Measurements from ENCODE around the gene IGFL4. TPM values are rescaled to one million over a fixed set of nuclear protein-coding genes. Genes with fewer than 3 reads are reported as not detected.
A peak's percentile ranks its signal among the peaks of the same experiment; 100 is the strongest.
"Not testable (repeated sequence)": the region's sequence is repeated elsewhere in the genome, so short reads cannot be mapped to it uniquely, and the experiment has no call there.

The IGFL4 gene
- polyA plus RNA-seq, 2 donors, result 0.02 to 0.16 TPM

- H3K9me3 ChIP-seq (ENCODE audit: control insufficient read depth in 2 of 2, insufficient read depth in 1 of 2, low read depth in 1 of 2, low read length in 1 of 2); H3K27ac ChIP-seq (ENCODE audit: low read depth in 2 of 2, low read length in 1 of 2); H3K36me3 ChIP-seq (ENCODE audit: control insufficient read depth in 2 of 2, insufficient read depth in 2 of 2, low read length in 1 of 2); H3K27me3 ChIP-seq (ENCODE audit: control insufficient read depth in 1 of 2, insufficient read depth in 2 of 2, low read length in 2 of 2); H3K4me1 ChIP-seq (ENCODE audit: control insufficient read depth in 2 of 2, insufficient read depth in 2 of 2, low read length in 1 of 2); H3K4me3 ChIP-seq (ENCODE audit: low read depth in 1 of 2, low read length in 2 of 2): not testable (repeated sequence)
- WGBS, 2 donors, result 29 to 37% methylated on average over 34 to 43 of the region's 71 CpGs
Observed at GRCh38 chr19:46078573-46079332, 38.0 kb upstream of the IGFL4 start.

GRCh38 chr19:46077815-46078167 is 37.0 kb upstream of the IGFL4 start:
- H3K9me3 ChIP-seq (ENCODE audit: control insufficient read depth in 2 of 2, insufficient read depth in 1 of 2, low read depth in 1 of 2, low read length in 1 of 2), result no peaks in the 10 kb centered on the region
- peak overlapping the region in 1 of 2 donors; percentile 43 for H3K4me3 ChIP-seq (ENCODE audit: low read depth in 1 of 2, low read length in 2 of 2)
- peaks cover 0 to 6% of the 10 kb centered on the region in 2 donors for H3K4me1 ChIP-seq (ENCODE audit: control insufficient read depth in 2 of 2, insufficient read depth in 2 of 2, low read length in 1 of 2)
- no peaks in the 10 kb centered on the region for H3K36me3 ChIP-seq (ENCODE audit: control insufficient read depth in 2 of 2, insufficient read depth in 2 of 2, low read length in 1 of 2)
- H3K27ac ChIP-seq (ENCODE audit: low read depth in 2 of 2, low read length in 1 of 2), result no peak overlapping the region
- H3K27me3 ChIP-seq (ENCODE audit: control insufficient read depth in 1 of 2, insufficient read depth in 2 of 2, low read length in 2 of 2), result peaks cover 0 to 4% of the 10 kb centered on the region in 2 donors
- 19 to 21% methylated on average over 6 of the region's 6 CpGs for WGBS, 2 donors

- Histone ChIP-seq H3K36me3 (ENCODE audit: control insufficient read depth in 2 of 2, insufficient read depth in 2 of 2, low read length in 1 of 2) (no peaks in the 10 kb centered on the region), H3K9me3 (ENCODE audit: control insufficient read depth in 2 of 2, insufficient read depth in 1 of 2, low read depth in 1 of 2, low read length in 1 of 2) (no peaks in the 10 kb centered on the region), H3K4me1 (ENCODE audit: control insufficient read depth in 2 of 2, insufficient read depth in 2 of 2, low read length in 1 of 2) (peaks cover 0 to 6% of the 10 kb centered on the region in 2 donors), H3K27me3 (ENCODE audit: control insufficient read depth in 1 of 2, insufficient read depth in 2 of 2, low read length in 2 of 2) (peaks cover 0 to 4% of the 10 kb centered on the region in 2 donors), H3K4me3 (ENCODE audit: low read depth in 1 of 2, low read length in 2 of 2) (peak overlapping the region; percentile 22 to 43), H3K27ac (ENCODE audit: low read depth in 2 of 2, low read length in 1 of 2) (peak overlapping the region in 1 of 2 donors; percentile 54)
- WGBS, 2 donors, result 3% methylated on average over 50 of the region's 50 CpGs
Observed at GRCh38 chr19:46076951-46077814, 36.4 kb upstream of the IGFL4 start.

GRCh38 chr19:46076031-46076880 is 35.5 kb upstream of the IGFL4 start:
- Histone ChIP-seq H3K27ac (ENCODE audit: low read depth in 2 of 2, low read length in 1 of 2) (no peak overlapping the region), H3K9me3 (ENCODE audit: control insufficient read depth in 2 of 2, insufficient read depth in 1 of 2, low read depth in 1 of 2, low read length in 1 of 2) (no peaks in the 10 kb centered on the region), H3K4me3 (ENCODE audit: low read depth in 1 of 2, low read length in 2 of 2) (no peak overlapping the region), H3K36me3 (ENCODE audit: control insufficient read depth in 2 of 2, insufficient read depth in 2 of 2, low read length in 1 of 2) (no peaks in the 10 kb centered on the region), H3K27me3 (ENCODE audit: control insufficient read depth in 1 of 2, insufficient read depth in 2 of 2, low read length in 2 of 2) (peaks cover 0 to 4% of the 10 kb centered on the region in 2 donors), H3K4me1 (ENCODE audit: control insufficient read depth in 2 of 2, insufficient read depth in 2 of 2, low read length in 1 of 2) (peaks cover 0 to 6% of the 10 kb centered on the region in 2 donors)
- 38 to 40% methylated on average over 9 of the region's 9 CpGs for WGBS, 2 donors

- H3K36me3 ChIP-seq (ENCODE audit: control insufficient read depth in 2 of 2, insufficient read depth in 2 of 2, low read length in 1 of 2), result no peaks in the 10 kb centered on the region
- peaks cover 0 to 4% of the 10 kb centered on the region in 2 donors for H3K27me3 ChIP-seq (ENCODE audit: control insufficient read depth in 1 of 2, insufficient read depth in 2 of 2, low read length in 2 of 2)
- no peak overlapping the region for H3K4me3 ChIP-seq (ENCODE audit: low read depth in 1 of 2, low read length in 2 of 2)
- H3K9me3 ChIP-seq (ENCODE audit: control insufficient read depth in 2 of 2, insufficient read depth in 1 of 2, low read depth in 1 of 2, low read length in 1 of 2), result no peaks in the 10 kb centered on the region
- 71 to 77% methylated on average over 3 of the region's 3 CpGs for WGBS, 2 donors
- H3K27ac ChIP-seq (ENCODE audit: low read depth in 2 of 2, low read length in 1 of 2), result no peak overlapping the region
- H3K4me1 ChIP-seq (ENCODE audit: control insufficient read depth in 2 of 2, insufficient read depth in 2 of 2, low read length in 1 of 2), result peaks cover 0 to 10% of the 10 kb centered on the region in 2 donors
Observed at GRCh38 chr19:46073268-46073922, 32.6 kb upstream of the IGFL4 start.

- Histone ChIP-seq H3K4me1 (ENCODE audit: control insufficient read depth in 2 of 2, insufficient read depth in 2 of 2, low read length in 1 of 2) (peaks cover 0 to 6% of the 10 kb centered on the region in 2 donors), H3K36me3 (ENCODE audit: control insufficient read depth in 2 of 2, insufficient read depth in 2 of 2, low read length in 1 of 2) (no peaks in the 10 kb centered on the region), H3K27ac (ENCODE audit: low read depth in 2 of 2, low read length in 1 of 2) (peak overlapping the region; percentile 5 to 37), H3K27me3 (ENCODE audit: control insufficient read depth in 1 of 2, insufficient read depth in 2 of 2, low read length in 2 of 2) (no peaks in the 10 kb centered on the region), H3K4me3 (ENCODE audit: low read depth in 1 of 2, low read length in 2 of 2) (no peak overlapping the region), H3K9me3 (ENCODE audit: control insufficient read depth in 2 of 2, insufficient read depth in 1 of 2, low read depth in 1 of 2, low read length in 1 of 2) (no peaks in the 10 kb centered on the region)
- 25 to 29% methylated on average over 6 of the region's 6 CpGs for WGBS, 2 donors
Observed at GRCh38 chr19:46069806-46070341, 29.1 kb upstream of the IGFL4 start.

- peaks cover 0 to 6% of the 10 kb centered on the region in 2 donors for H3K4me1 ChIP-seq (ENCODE audit: control insufficient read depth in 2 of 2, insufficient read depth in 2 of 2, low read length in 1 of 2)
- H3K27me3 ChIP-seq (ENCODE audit: control insufficient read depth in 1 of 2, insufficient read depth in 2 of 2, low read length in 2 of 2), result no peaks in the 10 kb centered on the region
- no peak overlapping the region for H3K4me3 ChIP-seq (ENCODE audit: low read depth in 1 of 2, low read length in 2 of 2)
- H3K9me3 ChIP-seq (ENCODE audit: control insufficient read depth in 2 of 2, insufficient read depth in 1 of 2, low read depth in 1 of 2, low read length in 1 of 2), result no peaks in the 10 kb centered on the region
- peak overlapping the region in 1 of 2 donors; percentile 63 for H3K27ac ChIP-seq (ENCODE audit: low read depth in 2 of 2, low read length in 1 of 2)
- WGBS, 2 donors, result 51 to 52% methylated on average over 12 of the region's 12 CpGs
- H3K36me3 ChIP-seq (ENCODE audit: control insufficient read depth in 2 of 2, insufficient read depth in 2 of 2, low read length in 1 of 2), result no peaks in the 10 kb centered on the region
Observed at GRCh38 chr19:46068345-46069258, 27.8 kb upstream of the IGFL4 start.

- H3K9me3 ChIP-seq (ENCODE audit: control insufficient read depth in 2 of 2, insufficient read depth in 1 of 2, low read depth in 1 of 2, low read length in 1 of 2), result no peaks in the 10 kb centered on the region
- no peak overlapping the region for H3K27ac ChIP-seq (ENCODE audit: low read depth in 2 of 2, low read length in 1 of 2)
- no peaks in the 10 kb centered on the region for H3K36me3 ChIP-seq (ENCODE audit: control insufficient read depth in 2 of 2, insufficient read depth in 2 of 2, low read length in 1 of 2)
- 88 to 100% methylated on average over 1 of the region's 1 CpG for WGBS, 2 donors
- H3K4me1 ChIP-seq (ENCODE audit: control insufficient read depth in 2 of 2, insufficient read depth in 2 of 2, low read length in 1 of 2), result peaks cover 0 to 6% of the 10 kb centered on the region in 2 donors
- H3K4me3 ChIP-seq (ENCODE audit: low read depth in 1 of 2, low read length in 2 of 2), result no peak overlapping the region
- H3K27me3 ChIP-seq (ENCODE audit: control insufficient read depth in 1 of 2, insufficient read depth in 2 of 2, low read length in 2 of 2), result no peaks in the 10 kb centered on the region
Observed at GRCh38 chr19:46067691-46068090, 26.9 kb upstream of the IGFL4 start.
